Coronary artery (tissue), 2 donors: ENCODE results near the gene SEC14L1.
A peak's percentile ranks its signal among the peaks of the same experiment; 100 is the strongest.
"Not testable (repeated sequence)": the region's sequence is repeated elsewhere in the genome, so short reads cannot be mapped to it uniquely, and the experiment has no call there.

Experiments used
- DNase-seq: peaks from one replicate; pipeline ENCODE4 v3.0.0-alpha.2; 2017; ENCODE audit warnings: low spot score
- H3K27ac ChIP-seq, 2 donors: fragments of 200-600 bp; sonication (generic); one replicate each; pipeline ENCODE4 v1.5.1; 2016 to 2019
- H3K4me3 ChIP-seq: fragments of 200-600 bp; sonication (generic); 2 replicates; pipeline ENCODE4 v1.5.1; 2016; ENCODE audit warnings: mild to moderate bottlenecking, moderate library complexity
- TF ChIP-seq, protein P1 (sequence below): fragments of 200-600 bp; sonication (generic); IDR thresholded peaks from one replicate; pipeline ENCODE4 v1.5.1; 2019; ENCODE audit warnings: antibody characterized with exemption

The SEC14L1 gene

GRCh38 chr17:77099997-77100396, 40.8 kb upstream of the SEC14L1 start:
- no peak for DNase-seq
- no peak overlapping the region for H3K4me3 ChIP-seq
- TF ChIP-seq, protein P1, sequence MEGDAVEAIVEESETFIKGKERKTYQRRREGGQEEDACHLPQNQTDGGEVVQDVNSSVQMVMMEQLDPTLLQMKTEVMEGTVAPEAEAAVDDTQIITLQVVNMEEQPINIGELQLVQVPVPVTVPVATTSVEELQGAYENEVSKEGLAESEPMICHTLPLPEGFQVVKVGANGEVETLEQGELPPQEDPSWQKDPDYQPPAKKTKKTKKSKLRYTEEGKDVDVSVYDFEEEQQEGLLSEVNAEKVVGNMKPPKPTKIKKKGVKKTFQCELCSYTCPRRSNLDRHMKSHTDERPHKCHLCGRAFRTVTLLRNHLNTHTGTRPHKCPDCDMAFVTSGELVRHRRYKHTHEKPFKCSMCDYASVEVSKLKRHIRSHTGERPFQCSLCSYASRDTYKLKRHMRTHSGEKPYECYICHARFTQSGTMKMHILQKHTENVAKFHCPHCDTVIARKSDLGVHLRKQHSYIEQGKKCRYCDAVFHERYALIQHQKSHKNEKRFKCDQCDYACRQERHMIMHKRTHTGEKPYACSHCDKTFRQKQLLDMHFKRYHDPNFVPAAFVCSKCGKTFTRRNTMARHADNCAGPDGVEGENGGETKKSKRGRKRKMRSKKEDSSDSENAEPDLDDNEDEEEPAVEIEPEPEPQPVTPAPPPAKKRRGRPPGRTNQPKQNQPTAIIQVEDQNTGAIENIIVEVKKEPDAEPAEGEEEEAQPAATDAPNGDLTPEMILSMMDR, result no peak
- peak overlapping the region in 1 of 2 donors; percentile 84 for H3K27ac ChIP-seq

- TF ChIP-seq, protein P1, result no peak
- DNase-seq, result no peak
- Histone ChIP-seq H3K27ac (no peak overlapping the region), H3K4me3 (no peak overlapping the region)
Observed at GRCh38 chr17:77101521-77102410, 39.0 kb upstream of the SEC14L1 start.

DNA sequence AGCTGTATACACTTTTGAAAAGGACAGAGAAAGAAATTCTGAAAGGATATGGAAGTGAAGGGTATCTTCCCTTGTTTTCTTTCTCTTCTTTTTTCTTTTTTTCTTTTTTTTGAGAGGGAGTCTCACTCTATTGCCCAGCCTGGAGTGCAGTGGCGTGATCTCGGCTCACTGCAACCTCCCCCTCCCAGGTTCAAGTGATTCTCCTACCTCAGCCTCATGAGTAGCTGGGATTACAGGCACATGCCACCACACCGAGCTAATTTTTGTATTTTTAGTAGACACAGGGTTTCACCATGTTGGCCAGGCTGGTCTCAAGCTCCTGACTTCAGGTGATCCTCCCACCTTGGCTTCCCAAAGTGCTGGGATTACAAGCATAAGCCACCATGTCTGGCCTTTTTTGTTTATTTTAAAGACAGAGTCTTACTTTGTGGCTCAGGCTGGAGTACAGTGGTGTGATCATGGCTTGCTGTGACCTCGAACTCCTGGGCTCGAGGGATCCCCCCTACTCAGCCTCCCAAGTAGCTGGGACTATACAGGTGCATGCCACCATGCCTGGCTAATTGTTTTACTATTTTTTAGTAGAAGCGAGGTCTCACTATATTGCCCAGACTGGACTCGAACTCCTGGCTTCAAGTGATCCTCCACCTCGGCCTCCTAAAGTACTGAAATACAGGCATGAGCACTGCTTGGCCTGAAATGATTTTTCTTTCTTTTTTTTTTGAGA, 38.2 kb upstream of the SEC14L1 start:
- not testable (repeated sequence) for H3K4me3 ChIP-seq, DNase-seq, H3K27ac ChIP-seq

DNA sequence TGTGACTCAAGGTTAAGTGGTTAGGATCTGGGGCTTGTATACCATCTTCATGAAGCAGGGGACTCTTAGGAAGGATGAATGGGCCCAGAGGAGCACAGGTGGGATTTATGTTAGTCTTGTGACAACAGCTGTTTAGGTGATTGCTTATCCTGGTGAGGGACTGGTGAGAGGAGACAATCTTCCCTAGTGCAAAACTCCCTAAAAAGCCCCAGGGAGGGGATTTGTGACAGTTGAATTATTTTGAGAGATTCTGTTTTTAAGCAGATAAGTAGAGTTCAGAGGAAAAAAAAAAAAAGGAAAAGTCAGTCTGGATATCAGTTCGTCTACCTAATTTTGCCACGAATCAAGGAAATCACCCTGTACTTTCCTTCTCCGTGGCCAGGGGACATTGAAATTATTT, 35.1 kb upstream of the SEC14L1 start:
- Histone ChIP-seq H3K4me3 (no peak overlapping the region), H3K27ac (no peak overlapping the region)
- TF ChIP-seq, protein P1, result no peak
- no peak for DNase-seq

GRCh38 chr17:77106874-77107358, 33.9 kb upstream of the SEC14L1 start:
- TF ChIP-seq, protein P1, result no peak
- no peak for DNase-seq
- Histone ChIP-seq H3K4me3 (no peak overlapping the region), H3K27ac (no peak overlapping the region)

DNA sequence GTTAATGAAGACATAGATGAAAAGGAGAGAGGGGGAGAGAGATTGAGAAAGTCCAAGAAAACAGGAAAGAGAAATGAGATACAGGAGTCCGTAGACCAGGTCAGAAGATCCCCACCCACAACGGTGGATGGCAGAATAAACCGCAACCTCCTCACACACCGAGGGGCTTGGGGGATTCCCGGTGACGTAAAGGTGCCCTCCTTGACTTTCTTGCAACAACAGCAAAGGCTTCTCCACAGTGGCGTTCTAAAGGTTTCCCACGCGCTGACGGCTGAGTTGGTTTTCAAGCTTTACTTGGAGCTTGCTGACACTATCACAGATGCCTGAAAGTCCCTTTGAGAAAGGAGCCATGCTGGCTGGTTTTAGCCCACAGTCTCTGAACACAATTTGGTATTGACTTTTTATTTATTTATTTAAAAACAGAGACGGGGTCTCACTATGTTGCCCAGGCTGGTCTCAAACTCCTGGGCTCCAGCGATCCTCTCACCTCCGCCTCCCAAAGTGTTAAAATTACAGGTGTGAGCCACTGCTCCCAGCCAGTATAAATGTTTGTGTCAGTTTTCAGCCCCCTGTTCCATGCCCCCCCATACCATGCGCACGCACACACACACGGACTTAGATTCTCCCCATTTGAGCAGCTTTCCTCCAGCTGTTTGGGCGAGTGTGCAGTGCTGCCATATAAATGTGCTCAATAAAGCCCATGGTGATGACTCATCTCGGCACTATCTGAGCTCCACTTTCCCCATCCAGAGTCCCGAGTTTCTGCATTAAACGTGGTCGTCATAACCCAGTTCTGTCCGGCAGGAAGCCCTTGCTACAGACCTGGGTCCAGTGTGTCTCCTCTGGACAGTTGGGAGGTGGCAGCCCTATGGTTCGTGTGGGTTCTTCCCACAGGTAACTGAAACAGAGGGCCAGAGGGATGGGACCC, 33.0 kb upstream of the SEC14L1 start:
- no peak for DNase-seq
- peak overlapping the region in 1 of 2 donors; percentile 43 for H3K27ac ChIP-seq
- TF ChIP-seq, protein P1, result no peak
- no peak overlapping the region for H3K4me3 ChIP-seq
